GM19397 (cell line): ENCODE measurements around the gene DUS1L.

ENCODE experiments used
- ATAC-seq: cut with Tn5 transposase; IDR thresholded peaks from one replicate; pipeline ENCODE4 v1.9.1; 2021; ENCODE audit warnings: mild to moderate bottlenecking, moderate library complexity; ENCODE audit not compliant: unreplicated experiment

DUS1L gene

GRCh38 chr17:82088838-82089722 is 23.5 kb upstream of the DUS1L start:
- no peak for ATAC-seq

- ATAC-seq = no peak
Observed at GRCh38 chr17:82087961-82088837, 22.6 kb upstream of the DUS1L start.

- ATAC-seq = no peak
Observed at GRCh38 chr17:82086941-82087906, 21.6 kb upstream of the DUS1L start.

GRCh38 chr17:82085931-82086764 is 20.5 kb upstream of the DUS1L start:
- no peak for ATAC-seq

- no peak for ATAC-seq
Observed at GRCh38 chr17:82085031-82085861, 19.6 kb upstream of the DUS1L start.

- no peak for ATAC-seq
Observed at GRCh38 chr17:82084373-82085030, 18.9 kb upstream of the DUS1L start.

- no peak for ATAC-seq
Observed at GRCh38 chr17:82083533-82084359, 18.1 kb upstream of the DUS1L start.

GRCh38 chr17:82083009-82083408 is 17.4 kb upstream of the DUS1L start:
- ATAC-seq = no peak

GRCh38 chr17:82082456-82082855 is 16.9 kb upstream of the DUS1L start:
- ATAC-seq = no peak

- no peak for ATAC-seq
Observed at GRCh38 chr17:82081966-82082365, 16.4 kb upstream of the DUS1L start.

- ATAC-seq = no peak
Observed at GRCh38 chr17:82081546-82081945, 15.9 kb upstream of the DUS1L start.

- ATAC-seq = no peak
Observed at GRCh38 chr17:82080789-82081464, 15.3 kb upstream of the DUS1L start.

GRCh38 chr17:82080048-82080788 is 14.6 kb upstream of the DUS1L start:
- no peak for ATAC-seq

- no peak for ATAC-seq
Observed at GRCh38 chr17:82079001-82079677, 13.5 kb upstream of the DUS1L start.

GRCh38 chr17:82078433-82078832 is 12.8 kb upstream of the DUS1L start:
- no peak for ATAC-seq
